HCT116 (cell line): ENCODE data around the gene SPATS2L. TPM values are rescaled to one million over a fixed set of nuclear protein-coding genes. Genes with fewer than 3 reads are reported as not detected.

Experiments used
- ATAC-seq: fragments of 200-7000 bp; cut with Tn5 transposase; 2 replicates; pipeline ENCODE4 v1.9.1; 2020; ENCODE audit warnings: mild to moderate bottlenecking, moderate library complexity
- BruUV-seq: library from RNA; stranded (reverse); fragments of 400-500 nt; replicated peaks from 2 replicates; lab custom pipeline; 2021; lab: Mats Ljungman, UMichigan
- CTCF ChIA-PET: fragments of 300-600 bp; sonication (Branson Sonifier 250); formaldehyde crosslinking; loops from one replicate; lab custom pipeline; 2021; ENCODE audit warnings: antibody characterized with exemption; lab: Charles Lee
- POLR2A ChIA-PET: fragments of 300-600, 350-600 bp; sonication (Branson Sonifier 250); formaldehyde crosslinking; loops from one replicate; lab custom pipeline; 2021; ENCODE audit warnings: antibody characterized with exemption; lab: Charles Lee
- RAD21 ChIA-PET, 2 experiments: fragments of 300-600 bp; sonication (Branson Sonifier 250); formaldehyde crosslinking; loops; one replicate each; lab custom pipeline; 2023; ENCODE audit warnings: low total read pairs in 2 of 2; ENCODE audit not compliant: uncharacterized antibody in 2 of 2, unreplicated experiment in 2 of 2, low non-redundant PET in 1 of 2; lab: Charles Lee
- DNase-seq: peaks from one replicate; pipeline ENCODE4 v3.0.0-alpha.2; 2010; ENCODE audit warnings: low read depth, low spot score
- H2AFZ ChIP-seq: fragments of 200-600 bp; shearing (Covaris generic), sonication (generic); 2 replicates; pipeline ENCODE4 v1.6.1; 2017; ENCODE audit warnings: low read depth, mixed run types, mixed read lengths, antibody characterized with exemption, low read length; ENCODE audit not compliant: poor library complexity, severe bottlenecking
- H3K27ac ChIP-seq: 2 replicates; pipeline ENCODE4 v1.5.1; 2012; ENCODE audit warnings: low read depth, low read length
- H3K27me3 ChIP-seq: fragments of 200-600 bp; sonication (generic); 2 replicates; pipeline ENCODE4 v1.6.1; 2016; ENCODE audit warnings: mixed run types, low read length, mixed read lengths; ENCODE audit not compliant: insufficient read depth
- H3K36me3 ChIP-seq, 2 experiments: fragments of 200-500 bp in 1 of 2; fragments of 200-600 bp in 1 of 2; sonication (Bioruptor generic) in 1 of 2; sonication (generic) in 1 of 2; 2 replicates each; pipeline versions ENCODE4 v1.5.1 to v1.6.1; 2014 to 2016; ENCODE audit warnings: low read length in 2 of 2, inconsistent platforms in 1 of 2, mixed read lengths in 1 of 2, mixed run types in 1 of 2; ENCODE audit not compliant: insufficient read depth in 2 of 2, control insufficient read depth in 1 of 2
- H3K4me1 ChIP-seq, 2 experiments: fragments of 200-600 bp in 1 of 2; sonication (generic) in 1 of 2; 2 replicates each; pipeline versions ENCODE4 v1.5.1 to v1.6.1; 2012 to 2017; ENCODE audit warnings: low read length in 2 of 2, inconsistent platforms in 1 of 2, mild to moderate bottlenecking in 1 of 2, mixed read lengths in 1 of 2, mixed run types in 1 of 2, moderate library complexity in 1 of 2; ENCODE audit not compliant: insufficient read depth in 2 of 2, control insufficient read depth in 1 of 2
- H3K4me2 ChIP-seq: fragments of 200-600 bp; sonication (generic); 2 replicates; pipeline ENCODE4 v1.6.1; 2017; ENCODE audit warnings: mixed run types, low read length, mixed read lengths
- H3K4me3 ChIP-seq, 2 experiments: fragments of 200-600 bp in 1 of 2; sonication (generic) in 1 of 2; replicated peaks in 1 of 2; 2 replicates each; pipeline ENCODE4 v1.5.1; 2011 to 2016; ENCODE audit warnings: low read length in 2 of 2, control low read depth in 1 of 2, low read depth in 1 of 2, mild to moderate bottlenecking in 1 of 2, mixed read lengths in 1 of 2, mixed run types in 1 of 2
- H3K79me2 ChIP-seq: fragments of 200-600 bp; sonication (generic); 2 replicates; pipeline ENCODE4 v1.6.1; 2017; ENCODE audit warnings: mild to moderate bottlenecking, mixed run types, low read length, moderate library complexity, mixed read lengths; ENCODE audit not compliant: insufficient read depth
- H3K9ac ChIP-seq: fragments of 200-600 bp; sonication (generic); 2 replicates; pipeline ENCODE4 v1.6.1; 2016; ENCODE audit warnings: low read length, mixed read lengths
- H3K9me2 ChIP-seq: fragments of 200-600 bp; sonication (generic), shearing (Covaris generic); 2 replicates; pipeline ENCODE4 v1.6.1; 2017; ENCODE audit warnings: mixed run types, mild to moderate bottlenecking, moderate library complexity; ENCODE audit not compliant: insufficient read depth
- H3K9me3 ChIP-seq, 2 experiments: fragments of 200-500 bp in 1 of 2; fragments of 200-600 bp in 1 of 2; sonication (Bioruptor generic) in 1 of 2; sonication (generic) in 1 of 2; 2 replicates each; pipeline ENCODE4 v1.6.1; 2014 to 2017; ENCODE audit warnings: low read length in 2 of 2, mixed read lengths in 2 of 2, inconsistent platforms in 1 of 2, low read depth in 1 of 2, mild to moderate bottlenecking in 1 of 2, mixed run types in 1 of 2, moderate library complexity in 1 of 2; ENCODE audit not compliant: control insufficient read depth in 1 of 2, insufficient read depth in 1 of 2
- H4K20me1 ChIP-seq: fragments of 200-600 bp; sonication (generic), shearing (Covaris generic); 2 replicates; pipeline ENCODE4 v1.6.1; 2017; ENCODE audit warnings: mixed run types, mild to moderate bottlenecking, moderate library complexity; ENCODE audit not compliant: insufficient read depth
- CBX3 ChIP-seq: IDR thresholded peaks from 2 replicates; pipeline ENCODE4 v1.6.1; 2012; ENCODE audit warnings: low read depth
- CEBPB ChIP-seq: IDR thresholded peaks from 2 replicates; pipeline ENCODE4 v1.6.1; 2012; ENCODE audit warnings: low read depth
- EGR1 ChIP-seq: IDR thresholded peaks from 2 replicates; pipeline ENCODE4 v1.6.1; 2012; ENCODE audit warnings: low read depth
- ELF1 ChIP-seq: IDR thresholded peaks from 2 replicates; pipeline ENCODE4 v1.6.1; 2012; ENCODE audit warnings: low read depth, borderline replicate concordance
- EZH2phosphoT487 ChIP-seq: fragments of 200-600 bp; IDR thresholded peaks from 2 replicates; pipeline ENCODE4 v1.6.1; 2018; ENCODE audit warnings: antibody characterized with exemption, borderline replicate concordance
- FOSL1 ChIP-seq: IDR thresholded peaks from 2 replicates; pipeline ENCODE4 v1.6.1; 2012; ENCODE audit warnings: low read depth
- JUND ChIP-seq: IDR thresholded peaks from 2 replicates; pipeline ENCODE4 v1.6.1; 2012
- POLR2A ChIP-seq: IDR thresholded peaks from 2 replicates; pipeline ENCODE4 v1.7.0; 2011; ENCODE audit warnings: borderline replicate concordance; ENCODE audit not compliant: insufficient read depth, insufficient read length; ENCODE audit errors: extremely low read depth
- POLR2AphosphoS5 ChIP-seq: IDR thresholded peaks from 2 replicates; pipeline ENCODE4 v1.6.1; 2011; ENCODE audit warnings: mild to moderate bottlenecking, low read depth, low read length, moderate library complexity
- RAD21 ChIP-seq: IDR thresholded peaks from 2 replicates; pipeline ENCODE4 v1.6.1; 2012; ENCODE audit warnings: low read depth, mild to moderate bottlenecking
- SIN3A ChIP-seq: IDR thresholded peaks from 2 replicates; pipeline ENCODE4 v1.6.1; 2012; ENCODE audit warnings: low read depth
- SP1 ChIP-seq: IDR thresholded peaks from 2 replicates; pipeline ENCODE4 v1.6.1; 2012; ENCODE audit warnings: low read depth
- SRF ChIP-seq: IDR thresholded peaks from 2 replicates; pipeline ENCODE4 v1.6.1; 2012; ENCODE audit warnings: low read depth
- TCF7L2 ChIP-seq: IDR thresholded peaks from 2 replicates; pipeline ENCODE4 v1.7.0; 2011; ENCODE audit warnings: borderline replicate concordance, inconsistent platforms; ENCODE audit not compliant: insufficient read depth, insufficient read length; ENCODE audit errors: extremely low read depth
- YY1 ChIP-seq: IDR thresholded peaks from 2 replicates; pipeline ENCODE4 v1.6.1; 2011; ENCODE audit warnings: low read length, low read depth, moderate library complexity, mild to moderate bottlenecking; ENCODE audit not compliant: insufficient replicate concordance; ENCODE audit errors: extremely low read depth
- ZFX ChIP-seq: fragments of 450-650 bp; IDR thresholded peaks from 2 replicates; pipeline ENCODE4 v1.6.1; 2017
- intact Hi-C: fragments of 100-400 bp; cut with micrococcal nuclease; formaldehyde crosslinking; loops from 2 replicates; pipeline ENCODE4 v1.10.0; 2022
- total RNA-seq: library from RNA; stranded (reverse); gene quantifications from one replicate; pipeline ENCODE4 v1.2.1, GENCODE V29; 2021; ENCODE audit not compliant: unreplicated experiment
- TF ChIP-seq, protein P1 (sequence below): IDR thresholded peaks from 2 replicates; pipeline ENCODE4 v1.6.1; 2012
- TF ChIP-seq, protein P2 (sequence below), 3 experiments: fragments of 200-600 bp in 1 of 3; sonication (generic) in 1 of 3; IDR thresholded peaks in 2 of 3; conservative IDR thresholded peaks in 1 of 3; 2 replicates each; pipeline ENCODE4 v1.5.1; 2012 to 2017; ENCODE audit warnings: low read depth in 2 of 3, low read length in 2 of 3, antibody characterized with exemption in 1 of 3, borderline replicate concordance in 1 of 3, control low read depth in 1 of 3, mild to moderate bottlenecking in 1 of 3, mixed read lengths in 1 of 3, mixed run types in 1 of 3, moderate library complexity in 1 of 3; ENCODE audit not compliant: insufficient read depth in 1 of 3
- TF ChIP-seq, protein P3 (sequence below): IDR thresholded peaks from 2 replicates; pipeline ENCODE4 v1.6.1; 2011; ENCODE audit warnings: mild to moderate bottlenecking, low read length, moderate library complexity; ENCODE audit not compliant: insufficient replicate concordance; ENCODE audit errors: extremely low read depth
- TF ChIP-seq, protein P4 (sequence below): IDR thresholded peaks from 2 replicates; pipeline ENCODE4 v1.6.1; 2012; ENCODE audit warnings: low read depth

SPATS2L gene
- total RNA-seq, 1 experiment from 2014 or later = 87.1 TPM

DNA sequence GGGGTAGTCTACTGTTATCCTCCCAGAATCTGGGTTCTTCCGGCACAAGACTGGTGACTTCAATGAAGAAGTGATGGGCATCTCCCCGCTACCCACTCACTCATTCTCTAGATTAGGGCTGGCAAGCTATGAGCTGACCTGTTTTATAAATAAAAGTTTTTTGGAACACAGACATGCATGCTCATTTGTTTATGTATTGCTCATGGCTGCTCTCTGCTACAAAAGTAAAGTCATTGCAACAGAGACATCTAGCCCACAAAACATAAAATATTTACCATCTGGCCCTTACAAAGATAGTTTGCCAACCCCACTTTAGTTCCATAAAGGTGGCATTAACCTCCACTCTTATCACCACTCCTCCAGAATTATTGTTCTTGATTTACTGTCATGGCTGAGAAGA lies 39.1 kb upstream of the SPATS2L start:
- CTCF ChIA-PET = no interaction called here

More for the DNA sequence above, 39.1 kb upstream of the SPATS2L start:
- no peak overlapping the region for H3K4me2 ChIP-seq
- POLR2A ChIA-PET = no interaction called here
- no peaks in the 10 kb centered on the region for H3K4me1 ChIP-seq
- TF ChIP-seq POLR2A (no peak), ZFX (no peak), POLR2AphosphoS5 (no peak), TCF7L2 (no peak), EZH2phosphoT487 (no peak), CEBPB (no peak), CBX3 (no peak), FOSL1 (no peak), JUND (no peak), YY1 (no peak), SIN3A (no peak), SRF (no peak), RAD21 (no peak), EGR1 (no peak), ELF1 (no peak), SP1 (no peak)
- TF ChIP-seq, protein P1, sequence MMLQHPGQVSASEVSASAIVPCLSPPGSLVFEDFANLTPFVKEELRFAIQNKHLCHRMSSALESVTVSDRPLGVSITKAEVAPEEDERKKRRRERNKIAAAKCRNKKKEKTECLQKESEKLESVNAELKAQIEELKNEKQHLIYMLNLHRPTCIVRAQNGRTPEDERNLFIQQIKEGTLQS = no peak
- TF ChIP-seq, protein P2, sequence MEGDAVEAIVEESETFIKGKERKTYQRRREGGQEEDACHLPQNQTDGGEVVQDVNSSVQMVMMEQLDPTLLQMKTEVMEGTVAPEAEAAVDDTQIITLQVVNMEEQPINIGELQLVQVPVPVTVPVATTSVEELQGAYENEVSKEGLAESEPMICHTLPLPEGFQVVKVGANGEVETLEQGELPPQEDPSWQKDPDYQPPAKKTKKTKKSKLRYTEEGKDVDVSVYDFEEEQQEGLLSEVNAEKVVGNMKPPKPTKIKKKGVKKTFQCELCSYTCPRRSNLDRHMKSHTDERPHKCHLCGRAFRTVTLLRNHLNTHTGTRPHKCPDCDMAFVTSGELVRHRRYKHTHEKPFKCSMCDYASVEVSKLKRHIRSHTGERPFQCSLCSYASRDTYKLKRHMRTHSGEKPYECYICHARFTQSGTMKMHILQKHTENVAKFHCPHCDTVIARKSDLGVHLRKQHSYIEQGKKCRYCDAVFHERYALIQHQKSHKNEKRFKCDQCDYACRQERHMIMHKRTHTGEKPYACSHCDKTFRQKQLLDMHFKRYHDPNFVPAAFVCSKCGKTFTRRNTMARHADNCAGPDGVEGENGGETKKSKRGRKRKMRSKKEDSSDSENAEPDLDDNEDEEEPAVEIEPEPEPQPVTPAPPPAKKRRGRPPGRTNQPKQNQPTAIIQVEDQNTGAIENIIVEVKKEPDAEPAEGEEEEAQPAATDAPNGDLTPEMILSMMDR (IDR thresholded peaks at IDR 0.05 in 2 of 3, conservative IDR thresholded peaks at IDR 0.05 in 1 of 3; ENCODE audit: borderline replicate concordance in 1 of 3, insufficient read depth in 1 of 3, low read depth in 2 of 3, low read length in 2 of 3) = no peak
- TF ChIP-seq, protein P3, sequence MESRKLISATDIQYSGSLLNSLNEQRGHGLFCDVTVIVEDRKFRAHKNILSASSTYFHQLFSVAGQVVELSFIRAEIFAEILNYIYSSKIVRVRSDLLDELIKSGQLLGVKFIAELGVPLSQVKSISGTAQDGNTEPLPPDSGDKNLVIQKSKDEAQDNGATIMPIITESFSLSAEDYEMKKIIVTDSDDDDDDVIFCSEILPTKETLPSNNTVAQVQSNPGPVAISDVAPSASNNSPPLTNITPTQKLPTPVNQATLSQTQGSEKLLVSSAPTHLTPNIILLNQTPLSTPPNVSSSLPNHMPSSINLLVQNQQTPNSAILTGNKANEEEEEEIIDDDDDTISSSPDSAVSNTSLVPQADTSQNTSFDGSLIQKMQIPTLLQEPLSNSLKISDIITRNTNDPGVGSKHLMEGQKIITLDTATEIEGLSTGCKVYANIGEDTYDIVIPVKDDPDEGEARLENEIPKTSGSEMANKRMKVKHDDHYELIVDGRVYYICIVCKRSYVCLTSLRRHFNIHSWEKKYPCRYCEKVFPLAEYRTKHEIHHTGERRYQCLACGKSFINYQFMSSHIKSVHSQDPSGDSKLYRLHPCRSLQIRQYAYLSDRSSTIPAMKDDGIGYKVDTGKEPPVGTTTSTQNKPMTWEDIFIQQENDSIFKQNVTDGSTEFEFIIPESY = no peak
- TF ChIP-seq, protein P4, sequence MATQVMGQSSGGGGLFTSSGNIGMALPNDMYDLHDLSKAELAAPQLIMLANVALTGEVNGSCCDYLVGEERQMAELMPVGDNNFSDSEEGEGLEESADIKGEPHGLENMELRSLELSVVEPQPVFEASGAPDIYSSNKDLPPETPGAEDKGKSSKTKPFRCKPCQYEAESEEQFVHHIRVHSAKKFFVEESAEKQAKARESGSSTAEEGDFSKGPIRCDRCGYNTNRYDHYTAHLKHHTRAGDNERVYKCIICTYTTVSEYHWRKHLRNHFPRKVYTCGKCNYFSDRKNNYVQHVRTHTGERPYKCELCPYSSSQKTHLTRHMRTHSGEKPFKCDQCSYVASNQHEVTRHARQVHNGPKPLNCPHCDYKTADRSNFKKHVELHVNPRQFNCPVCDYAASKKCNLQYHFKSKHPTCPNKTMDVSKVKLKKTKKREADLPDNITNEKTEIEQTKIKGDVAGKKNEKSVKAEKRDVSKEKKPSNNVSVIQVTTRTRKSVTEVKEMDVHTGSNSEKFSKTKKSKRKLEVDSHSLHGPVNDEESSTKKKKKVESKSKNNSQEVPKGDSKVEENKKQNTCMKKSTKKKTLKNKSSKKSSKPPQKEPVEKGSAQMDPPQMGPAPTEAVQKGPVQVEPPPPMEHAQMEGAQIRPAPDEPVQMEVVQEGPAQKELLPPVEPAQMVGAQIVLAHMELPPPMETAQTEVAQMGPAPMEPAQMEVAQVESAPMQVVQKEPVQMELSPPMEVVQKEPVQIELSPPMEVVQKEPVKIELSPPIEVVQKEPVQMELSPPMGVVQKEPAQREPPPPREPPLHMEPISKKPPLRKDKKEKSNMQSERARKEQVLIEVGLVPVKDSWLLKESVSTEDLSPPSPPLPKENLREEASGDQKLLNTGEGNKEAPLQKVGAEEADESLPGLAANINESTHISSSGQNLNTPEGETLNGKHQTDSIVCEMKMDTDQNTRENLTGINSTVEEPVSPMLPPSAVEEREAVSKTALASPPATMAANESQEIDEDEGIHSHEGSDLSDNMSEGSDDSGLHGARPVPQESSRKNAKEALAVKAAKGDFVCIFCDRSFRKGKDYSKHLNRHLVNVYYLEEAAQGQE = no peak
- RAD21 ChIA-PET = no interaction called here
- H4K20me1 ChIP-seq = no peaks in the 10 kb centered on the region
- H3K4me3 ChIP-seq = no peak overlapping the region
- H3K27me3 ChIP-seq = no peaks in the 10 kb centered on the region
- DNase-seq (no peak), ATAC-seq (no peak)
- intact Hi-C loops = no loop called here
- H3K9ac ChIP-seq = no peak overlapping the region
- H3K9me2 ChIP-seq = no peaks in the 10 kb centered on the region
- no TSS peak for BruUV-seq
- H3K27ac ChIP-seq = no peak overlapping the region
- no peaks in the 10 kb centered on the region for H3K36me3 ChIP-seq
- no peak overlapping the region for H2AFZ ChIP-seq
- no peaks in the 10 kb centered on the region for H3K79me2 ChIP-seq
- no peaks in the 10 kb centered on the region for H3K9me3 ChIP-seq
